ENCODE data around the gene PRKCE.

- TF ChIP-seq CTCF (conservative IDR thresholded peaks at IDR 0.05; ENCODE audit: low read depth in 2 of 2), result no peak
- no peak for TF ChIP-seq POLR2AphosphoS5 (IDR thresholded peaks at IDR 0.05; ENCODE audit: low read depth)
- TF ChIP-seq REST (IDR thresholded peaks at IDR 0.05; ENCODE audit: unreplicated experiment), result no peak
- no peak for TF ChIP-seq EZH2phosphoT487 (IDR thresholded peaks at IDR 0.05; ENCODE audit: unreplicated experiment)
Observed at GRCh38 chr2:46002947-46003346, 351.5 kb downstream of the PRKCE start.
